GM21717 (cell line): ENCODE measurements around the gene CCDC124.
"Not testable (repeated sequence)": the region's sequence is repeated elsewhere in the genome, so short reads cannot be mapped to it uniquely, and the experiment has no call there.

Experiments used
- ATAC-seq: cut with Tn5 transposase; IDR thresholded peaks from one replicate; pipeline ENCODE4 v1.9.1; 2021; ENCODE audit warnings: mild to moderate bottlenecking, moderate library complexity; ENCODE audit not compliant: unreplicated experiment

Gene CCDC124

GRCh38 chr19:17977488-17977887 is 44.7 kb downstream of the CCDC124 start:
- no peak for ATAC-seq

- no peak for ATAC-seq
Observed at GRCh38 chr19:17981611-17982010, 48.8 kb downstream of the CCDC124 start.

- ATAC-seq, result no peak
Observed at GRCh38 chr19:17982430-17982829, 49.6 kb downstream of the CCDC124 start.

GRCh38 chr19:17985037-17985818 is 52.4 kb downstream of the CCDC124 start:
- ATAC-seq, result no peak

GRCh38 chr19:17986569-17986968 is 53.8 kb downstream of the CCDC124 start:
- ATAC-seq, result not testable (repeated sequence)

- no peak for ATAC-seq
Observed at GRCh38 chr19:17988161-17988560, 55.3 kb downstream of the CCDC124 start.

GRCh38 chr19:17989425-17990094 is 56.7 kb downstream of the CCDC124 start:
- ATAC-seq, result no peak

- ATAC-seq, result no peak
Observed at GRCh38 chr19:17993076-17993813, 60.4 kb downstream of the CCDC124 start.
